Bronchial epithelial cell (primary cell): ENCODE results near the gene SETD1A. TPM values are rescaled to one million over a fixed set of nuclear protein-coding genes. Genes with fewer than 3 reads are reported as not detected.

Source experiments
- DNase-seq: peaks from one replicate; pipeline ENCODE4 v3.0.0-alpha.2; 2010; ENCODE audit warnings: low read depth
- FAIRE-seq: peaks from 2 replicates; lab custom pipeline; 2011; peaks lifted over from hg19 to GRCh38; lab: Jason Lieb, UNC
- H3K27me3 ChIP-seq: 2 replicates; pipeline ENCODE4 v1.5.1; 2011; ENCODE audit warnings: low read length; ENCODE audit not compliant: control insufficient read depth, insufficient read depth
- H3K36me3 ChIP-seq: 2 replicates; pipeline ENCODE4 v1.5.1; 2011; ENCODE audit warnings: low read length; ENCODE audit not compliant: control insufficient read depth, insufficient read depth
- H3K4me3 ChIP-seq: 2 replicates; pipeline ENCODE4 v1.5.1; 2011; ENCODE audit warnings: mild to moderate bottlenecking, low read depth, low read length, control low read depth
- total RNA-seq: library from RNA; depleted of rRNA; stranded (reverse); fragments of >200 nt; gene quantifications from 2 replicates; pipeline ENCODE4 v1.2.1, GENCODE V29; 2014
- TF ChIP-seq, protein P1 (sequence below): IDR thresholded peaks from 2 replicates; pipeline ENCODE4 v1.5.1; 2011; ENCODE audit warnings: mild to moderate bottlenecking, moderate library complexity, low read length, control low read depth, inconsistent platforms; ENCODE audit not compliant: insufficient read depth, severe bottlenecking

Gene SETD1A
- total RNA-seq, 1 donor from 2014 or later, result 1.3 TPM

- FAIRE-seq (no peak), DNase-seq (no peak)
- TF ChIP-seq, protein P1, sequence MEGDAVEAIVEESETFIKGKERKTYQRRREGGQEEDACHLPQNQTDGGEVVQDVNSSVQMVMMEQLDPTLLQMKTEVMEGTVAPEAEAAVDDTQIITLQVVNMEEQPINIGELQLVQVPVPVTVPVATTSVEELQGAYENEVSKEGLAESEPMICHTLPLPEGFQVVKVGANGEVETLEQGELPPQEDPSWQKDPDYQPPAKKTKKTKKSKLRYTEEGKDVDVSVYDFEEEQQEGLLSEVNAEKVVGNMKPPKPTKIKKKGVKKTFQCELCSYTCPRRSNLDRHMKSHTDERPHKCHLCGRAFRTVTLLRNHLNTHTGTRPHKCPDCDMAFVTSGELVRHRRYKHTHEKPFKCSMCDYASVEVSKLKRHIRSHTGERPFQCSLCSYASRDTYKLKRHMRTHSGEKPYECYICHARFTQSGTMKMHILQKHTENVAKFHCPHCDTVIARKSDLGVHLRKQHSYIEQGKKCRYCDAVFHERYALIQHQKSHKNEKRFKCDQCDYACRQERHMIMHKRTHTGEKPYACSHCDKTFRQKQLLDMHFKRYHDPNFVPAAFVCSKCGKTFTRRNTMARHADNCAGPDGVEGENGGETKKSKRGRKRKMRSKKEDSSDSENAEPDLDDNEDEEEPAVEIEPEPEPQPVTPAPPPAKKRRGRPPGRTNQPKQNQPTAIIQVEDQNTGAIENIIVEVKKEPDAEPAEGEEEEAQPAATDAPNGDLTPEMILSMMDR, result no peak
- Histone ChIP-seq H3K27me3 (no peaks in the 10 kb centered on the region), H3K36me3 (no peaks in the 10 kb centered on the region), H3K4me3 (no peak overlapping the region)
These were observed 46.2 kb downstream of the SETD1A start for GRCh38 chr16:31003744-31004143.

GRCh38 chr16:31004658-31005057, 47.1 kb downstream of the SETD1A start:
- H3K4me3 ChIP-seq, result no peak overlapping the region
- no peaks in the 10 kb centered on the region for H3K36me3 ChIP-seq
- no peak for DNase-seq
- TF ChIP-seq, protein P1, result no peak
- H3K27me3 ChIP-seq, result no peaks in the 10 kb centered on the region
- FAIRE-seq, result no peak

GRCh38 chr16:31005350-31006085, 48.0 kb downstream of the SETD1A start:
- Histone ChIP-seq H3K27me3 (no peaks in the 10 kb centered on the region), H3K4me3 (no peak overlapping the region), H3K36me3 (no peaks in the 10 kb centered on the region)
- no peak for DNase-seq
- TF ChIP-seq, protein P1, result no peak
- FAIRE-seq, result no peak

GRCh38 chr16:31006086-31006385, 48.5 kb downstream of the SETD1A start:
- Histone ChIP-seq H3K4me3 (no peak overlapping the region), H3K36me3 (no peaks in the 10 kb centered on the region), H3K27me3 (peaks cover 3% of the 10 kb centered on the region)
- FAIRE-seq (no peak), DNase-seq (no peak)
- TF ChIP-seq, protein P1, result no peak

- Histone ChIP-seq H3K36me3 (no peaks in the 10 kb centered on the region), H3K27me3 (peaks cover 8% of the 10 kb centered on the region), H3K4me3 (no peak overlapping the region)
- no peak for FAIRE-seq
- DNase-seq, result no peak
- TF ChIP-seq, protein P1, result no peak
These were observed 49.0 kb downstream of the SETD1A start for GRCh38 chr16:31006589-31006988.

DNA sequence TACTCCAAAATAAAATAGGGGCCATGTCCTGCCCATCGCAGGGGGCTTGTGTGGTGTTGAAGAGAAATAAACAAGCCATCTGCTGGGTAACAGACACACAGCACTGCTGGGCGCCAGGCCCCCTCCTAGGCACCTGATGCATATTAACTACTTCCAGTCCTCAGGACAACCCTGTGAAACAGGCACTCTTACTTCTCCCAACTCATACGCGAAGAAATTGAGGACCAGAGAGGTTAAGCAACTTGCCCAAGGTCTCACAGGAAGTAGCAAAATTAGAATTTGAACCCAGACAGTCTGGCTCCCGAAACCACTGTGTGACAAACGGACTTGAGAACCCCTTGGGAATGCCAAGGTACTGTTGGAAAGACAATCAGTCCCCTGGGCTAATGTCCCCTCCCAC, 50.1 kb downstream of the SETD1A start:
- Histone ChIP-seq H3K27me3 (peaks cover 10% of the 10 kb centered on the region), H3K36me3 (no peaks in the 10 kb centered on the region), H3K4me3 (no peak overlapping the region)
- TF ChIP-seq, protein P1, result no peak
- no peak for DNase-seq
- FAIRE-seq, result no peak
